H1 (cell line): ENCODE measurements around the gene DPP8. TPM values are rescaled to one million over a fixed set of nuclear protein-coding genes. Genes with fewer than 3 reads are reported as not detected.

Experiments
- CTCF ChIA-PET: fragments of 300-600 bp; sonication (Branson Sonifier 250); formaldehyde crosslinking; loops from one replicate; lab custom pipeline; 2021; ENCODE audit not compliant: partially characterized antibody; lab: Charles Lee
- POLR2A ChIA-PET: fragments of 300-600 bp; sonication (Branson Sonifier 250); formaldehyde crosslinking; loops from one replicate; lab custom pipeline; 2021; ENCODE audit warnings: inconsistent platforms; ENCODE audit not compliant: partially characterized antibody; lab: Charles Lee
- DNase-seq, 2 experiments: peaks; one replicate each; pipeline versions ENCODE4 v3.0.0 to v3.0.0-alpha.2; 2010 to 2022; ENCODE audit warnings: low spot score in 2 of 2, low read depth in 1 of 2, mixed read lengths in 1 of 2
- FAIRE-seq: peaks from 2 replicates; lab custom pipeline; 2011; peaks lifted over from hg19 to GRCh38; lab: Jason Lieb, UNC
- H2AFZ ChIP-seq: 2 replicates; pipeline ENCODE4 v1.8.1; 2012; ENCODE audit warnings: low read length, inconsistent platforms
- H2AK5ac ChIP-seq: 2 replicates; pipeline ENCODE4 v1.6.1; 2013; ENCODE audit warnings: low read depth, low read length
- H2BK120ac ChIP-seq: replicated peaks from 2 replicates; pipeline ENCODE3; 2013; ENCODE audit warnings: low read depth, low read length, inconsistent platforms
- H2BK12ac ChIP-seq: 2 replicates; pipeline ENCODE4 v1.6.1; 2013; ENCODE audit warnings: low read depth, low read length
- H2BK15ac ChIP-seq: 2 replicates; pipeline ENCODE4 v1.6.1; 2013; ENCODE audit warnings: low read length
- H2BK20ac ChIP-seq: 2 replicates; pipeline ENCODE4 v1.6.1; 2013; ENCODE audit warnings: low read length
- H2BK5ac ChIP-seq: 2 replicates; pipeline ENCODE4 v1.6.1; 2013; ENCODE audit warnings: low read depth, low read length
- H3K14ac ChIP-seq: 2 replicates; pipeline ENCODE4 v1.6.1; 2013; ENCODE audit warnings: inconsistent platforms; ENCODE audit not compliant: insufficient read length
- H3K18ac ChIP-seq: 2 replicates; pipeline ENCODE4 v1.6.1; 2013; ENCODE audit warnings: low read length; ENCODE audit errors: extremely low read depth
- H3K23ac ChIP-seq: 2 replicates; pipeline ENCODE4 v1.6.1; 2013; ENCODE audit warnings: inconsistent platforms; ENCODE audit not compliant: insufficient read length
- H3K23me2 ChIP-seq: 2 replicates; pipeline ENCODE4 v1.6.1; 2013; ENCODE audit warnings: low read depth, low read length
- H3K27ac ChIP-seq: 2 replicates; pipeline ENCODE4 v1.6.1; 2011; ENCODE audit warnings: low read depth, low read length, inconsistent platforms
- H3K27me3 ChIP-seq, 4 experiments: replicated peaks in 1 of 4; 1 replicate in 1 of 4; 2 replicates in 3 of 4; pipeline versions ENCODE4 v1.6.1 to v1.8.1; 2011 to 2013; ENCODE audit warnings: low read length in 3 of 4, mild to moderate bottlenecking in 3 of 4, inconsistent platforms in 2 of 4, mixed read lengths in 2 of 4, moderate library complexity in 1 of 4; ENCODE audit not compliant: control insufficient read depth in 3 of 4, insufficient read depth in 3 of 4; ENCODE audit errors: extremely low read depth in 1 of 4
- H3K36me3 ChIP-seq, 4 experiments: 2 replicates each; pipeline versions ENCODE4 v1.6.1 to v1.8.1; 2011 to 2013; ENCODE audit warnings: mild to moderate bottlenecking in 4 of 4, low read length in 3 of 4, moderate library complexity in 2 of 4, control low read depth in 1 of 4, inconsistent platforms in 1 of 4; ENCODE audit not compliant: insufficient read depth in 4 of 4, control insufficient read depth in 2 of 4
- H3K4ac ChIP-seq: replicated peaks from 2 replicates; pipeline ENCODE3; 2013; ENCODE audit warnings: low read length, low read depth, mixed read lengths, inconsistent platforms; ENCODE audit not compliant: insufficient read length
- H3K4me1 ChIP-seq, 4 experiments: replicated peaks in 1 of 4; 1 replicate in 1 of 4; 2 replicates in 3 of 4; pipeline versions ENCODE4 v1.6.1 to v1.8.1; 2011 to 2013; ENCODE audit warnings: low read length in 3 of 4, inconsistent platforms in 2 of 4, mixed read lengths in 1 of 4; ENCODE audit not compliant: insufficient read depth in 4 of 4, control insufficient read depth in 3 of 4
- H3K4me2 ChIP-seq, 2 experiments: 2 replicates each; pipeline versions ENCODE4 v1.6.1 to v1.8.1; 2011 to 2013; ENCODE audit warnings: low read depth in 2 of 2, low read length in 2 of 2, control low read depth in 1 of 2, inconsistent platforms in 1 of 2, mild to moderate bottlenecking in 1 of 2; ENCODE audit not compliant: insufficient read depth in 1 of 2
- H3K4me3 ChIP-seq, 4 experiments: fragments of 200-600, 300-600 bp in 1 of 4; sonication (generic), shearing (Covaris generic), sonication (Bioruptor Twin) in 1 of 4; 2 replicates each; pipeline versions ENCODE4 v1.5.1 to v1.8.1; 2011 to 2016; ENCODE audit warnings: low read length in 4 of 4, low read depth in 3 of 4, control low read depth in 2 of 4, inconsistent platforms in 2 of 4, mild to moderate bottlenecking in 2 of 4, mixed read lengths in 1 of 4, moderate library complexity in 1 of 4; ENCODE audit not compliant: insufficient read depth in 2 of 4; ENCODE audit errors: extremely low read depth in 1 of 4
- H3K56ac ChIP-seq: replicated peaks from 2 replicates; pipeline ENCODE3; 2013; ENCODE audit warnings: low read depth, mild to moderate bottlenecking, mixed read lengths, low read length, inconsistent platforms; ENCODE audit not compliant: insufficient read length
- H3K79me1 ChIP-seq: 2 replicates; pipeline ENCODE4 v1.6.1; 2013; ENCODE audit warnings: low read depth, low read length, control low read depth
- H3K79me2 ChIP-seq, 2 experiments: 2 replicates each; pipeline versions ENCODE4 v1.6.1 to v1.8.1; 2012 to 2013; ENCODE audit warnings: low read length in 2 of 2, mild to moderate bottlenecking in 2 of 2, inconsistent platforms in 1 of 2; ENCODE audit not compliant: insufficient read depth in 2 of 2, control insufficient read depth in 1 of 2
- H3K9ac ChIP-seq, 4 experiments: replicated peaks in 1 of 4; 1 replicate in 1 of 4; 2 replicates in 3 of 4; pipeline versions ENCODE4 v1.6.1 to v1.8.1; 2011 to 2013; ENCODE audit warnings: low read depth in 3 of 4, low read length in 3 of 4, control low read depth in 2 of 4, mild to moderate bottlenecking in 2 of 4, moderate library complexity in 2 of 4, inconsistent platforms in 1 of 4; ENCODE audit errors: extremely low read depth in 1 of 4
- H3K9me3 ChIP-seq, 2 experiments: 2 replicates each; pipeline versions ENCODE4 v1.6.1 to v1.8.1; 2012 to 2013; ENCODE audit warnings: mild to moderate bottlenecking in 2 of 2, moderate library complexity in 2 of 2, control low read depth in 1 of 2, inconsistent platforms in 1 of 2, low read depth in 1 of 2, low read length in 1 of 2, mixed read lengths in 1 of 2; ENCODE audit not compliant: insufficient read depth in 2 of 2
- H4K20me1 ChIP-seq, 2 experiments: replicated peaks in 1 of 2; 2 replicates each; pipeline versions ENCODE3 to v1.8.1; 2011 to 2013; ENCODE audit warnings: inconsistent platforms in 2 of 2, low read length in 2 of 2, mild to moderate bottlenecking in 1 of 2; ENCODE audit not compliant: insufficient read depth in 2 of 2, control insufficient read depth in 1 of 2
- H4K5ac ChIP-seq: 2 replicates; pipeline ENCODE4 v1.6.1; 2013; ENCODE audit warnings: low read length, low read depth, mixed read lengths, inconsistent platforms; ENCODE audit not compliant: insufficient read length
- H4K8ac ChIP-seq: 2 replicates; pipeline ENCODE4 v1.8.0; 2013; ENCODE audit warnings: mild to moderate bottlenecking, moderate library complexity, low read length, inconsistent platforms; ENCODE audit not compliant: insufficient read depth; ENCODE audit errors: extremely low read depth
- H4K91ac ChIP-seq: replicated peaks from 2 replicates; pipeline ENCODE3; 2013; ENCODE audit warnings: low read length, mixed read lengths, inconsistent platforms; ENCODE audit not compliant: insufficient read length
- BACH1 ChIP-seq: IDR thresholded peaks from 2 replicates; pipeline ENCODE4 v1.6.1; 2012; ENCODE audit warnings: low read length, improper control_type of control experiment
- EZH2 ChIP-seq: fragments of 200-600 bp; sonication (generic); IDR thresholded peaks from 2 replicates; pipeline ENCODE4 v1.7.1; 2012; ENCODE audit warnings: low read depth, mild to moderate bottlenecking, moderate library complexity, low read length, inconsistent platforms; ENCODE audit not compliant: severe bottlenecking
- HDAC2 ChIP-seq, 2 experiments: fragments of 300-600 bp in 1 of 2; sonication (generic) in 1 of 2; IDR thresholded peaks; 2 replicates each; pipeline ENCODE4 v1.6.1; 2011 to 2012; ENCODE audit warnings: low read depth in 2 of 2, low read length in 2 of 2, mild to moderate bottlenecking in 2 of 2, moderate library complexity in 2 of 2, borderline replicate concordance in 1 of 2, inconsistent platforms in 1 of 2
- HDAC6 ChIP-seq: IDR thresholded peaks from one replicate; pipeline ENCODE4 v1.7.1; 2012; ENCODE audit warnings: low read depth, mild to moderate bottlenecking, inconsistent platforms, low read length, moderate library complexity
- JUND ChIP-seq: IDR thresholded peaks from 2 replicates; pipeline ENCODE4 v1.6.1; 2011; ENCODE audit warnings: mild to moderate bottlenecking, improper control_type of control experiment, low read length
- KDM1A ChIP-seq: fragments of 200-600, 300-600 bp; sonication (generic); IDR thresholded peaks from 2 replicates; pipeline ENCODE4 v1.7.1; 2016; ENCODE audit warnings: mild to moderate bottlenecking, low read length, borderline replicate concordance
- NRF1 ChIP-seq: IDR thresholded peaks from 2 replicates; pipeline ENCODE4 v1.6.1; 2011; ENCODE audit warnings: mild to moderate bottlenecking, low read depth, low read length, improper control_type of control experiment
- POLR2AphosphoS5 ChIP-seq: IDR thresholded peaks from 2 replicates; pipeline ENCODE4 v1.6.1; 2011; ENCODE audit warnings: low read depth, low read length
- SAP30 ChIP-seq: fragments of 300-600 bp; sonication (generic); IDR thresholded peaks from 2 replicates; pipeline ENCODE4 v1.7.1; 2012; ENCODE audit warnings: low read length, moderate library complexity, mild to moderate bottlenecking, inconsistent platforms; ENCODE audit not compliant: insufficient read depth, insufficient replicate concordance
- WGBS, 2 experiments: shearing (Covaris generic) in 1 of 2; methylation state at CpG; one replicate each; pipeline versions ENCODE4 v1.1.6 to v1.1.7; 2013 to 2015; ENCODE audit warnings: low lambda C conversion rate in 2 of 2, mixed read lengths in 2 of 2, inconsistent platforms in 1 of 2, low coverage in 1 of 2, missing lambda C conversion rate in 1 of 2; ENCODE audit not compliant: insufficient replicate concordance in 2 of 2, insufficient coverage in 1 of 2, insufficient read length in 1 of 2; ENCODE audit errors: extremely low coverage in 1 of 2, missing lambda C conversion rate in 1 of 2; 5-methylcytosine and 5-hydroxymethylcytosine counted together
- polyA plus RNA-seq, 7 experiments: library from polyadenylated mRNA; depleted of rRNA in 3 of 7; stranded (reverse) in 5 of 7; unstranded in 2 of 7; fragments of >200 nt in 5 of 7; fragments of 200-250 nt in 2 of 7; gene quantifications; 1 replicate in 5 of 7; 2 replicates in 1 of 7; 4 replicates in 1 of 7; pipeline versions ENCODE4 v1.2.1 to v1.2.3, GENCODE V29; 2011 to 2013; ENCODE audit warnings: missing spikeins in 2 of 7, mixed read lengths in 2 of 7
- total RNA-seq: library from RNA; stranded (reverse); fragmentation: NEBNext Ultra II Directional; extraction: Animal tissue kit (Norgen Biotek cat#: 25700); gene quantifications from 2 replicates; pipeline ENCODE4 v1.2.1, GENCODE V29; 2021
- TF ChIP-seq, protein P1 (sequence below): IDR thresholded peaks from 2 replicates; pipeline ENCODE4 v1.6.1; 2012; ENCODE audit warnings: inconsistent platforms

Gene DPP8
- total and polyA plus RNA-seq, 2 of the 8 experiments (the other 6 are each of a cell fraction or from before 2014, with no cell fraction given) = 9.9 to 26.0 TPM

- Histone ChIP-seq H3K9ac (peak overlapping the region in 1 of 4 experiments; percentile 28; a peak in 2 of 7 replicates), H3K14ac (no peak overlapping the region), H3K79me2 (no peaks in the 10 kb centered on the region), H3K4me2 (peak overlapping the region; percentile 72 to 80), H4K91ac (no peak overlapping the region), H3K27ac (no peak overlapping the region), H2BK120ac (no peak overlapping the region), H2BK20ac (peak overlapping the region; percentile 7; the same call in 1 of the 2 replicates), H2BK12ac (0 out of 2 replicates have a peak overlapping the region, but pooled peaks have one; percentile 18), H3K56ac (no peak overlapping the region), H4K20me1 (peaks cover 0 to 5% of the 10 kb centered on the region in 2 experiments), H3K27me3 (peaks cover 14 to 39% (median 35%) of the 10 kb centered on the region in 4 experiments), H3K79me1 (no peaks in the 10 kb centered on the region), H4K8ac (no peak overlapping the region; the same call in 1 of the 2 replicates), H3K36me3 (no peaks in the 10 kb centered on the region; a peak in 2 of 8 replicates), H2AFZ (no peak overlapping the region), H3K23me2 (peaks cover 14% of the 10 kb centered on the region; the same call in 1 of the 2 replicates), H4K5ac (no peak overlapping the region), H2AK5ac (no peak overlapping the region), H3K23ac (no peak overlapping the region), H2BK15ac (no peak overlapping the region; the same call in 1 of the 2 replicates), H3K18ac (no peak overlapping the region), H3K4me1 (peaks cover 3 to 24% (median 11%) of the 10 kb centered on the region in 4 experiments), H2BK5ac (no peak overlapping the region), H3K4me3 (peak overlapping the region; percentile 24 to 62 (median 45)), H3K4ac (no peak overlapping the region), H3K9me3 (no peaks in the 10 kb centered on the region)
- 10% methylated on average over 33 of the region's 34 CpGs; no CpG with 5 or more reads in 1 of the 2 experiments for WGBS, 2 experiments
- DNase-seq (peak in 1 of 2 experiments; percentile 66), FAIRE-seq (no peak)
- ChIA-PET POLR2A (interaction anchor here (0.6 to 15.2 kb wide), 8 partner anchors 9 to 92 kb away, joined by 3 to 229 read pairs (median 4); partner anchors contain the start of genes IGDCC4 and RNU5B-1), CTCF (interaction anchor here (0.6 to 18.3 kb wide), 7 partner anchors 20 to 96 kb away, joined by 3 to 547 read pairs (median 7); partner anchors contain the start of gene IGDCC4)
- TF ChIP-seq POLR2AphosphoS5 = no peak
- TF ChIP-seq, protein P1, sequence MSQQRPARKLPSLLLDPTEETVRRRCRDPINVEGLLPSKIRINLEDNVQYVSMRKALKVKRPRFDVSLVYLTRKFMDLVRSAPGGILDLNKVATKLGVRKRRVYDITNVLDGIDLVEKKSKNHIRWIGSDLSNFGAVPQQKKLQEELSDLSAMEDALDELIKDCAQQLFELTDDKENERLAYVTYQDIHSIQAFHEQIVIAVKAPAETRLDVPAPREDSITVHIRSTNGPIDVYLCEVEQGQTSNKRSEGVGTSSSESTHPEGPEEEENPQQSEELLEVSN = no peak
- peak; percentile 77 for TF ChIP-seq EZH2
- TF ChIP-seq NRF1 = no peak
- TF ChIP-seq BACH1 = no peak
- TF ChIP-seq KDM1A = no peak
- TF ChIP-seq HDAC2 (IDR thresholded peaks at IDR 0.05; ENCODE audit: borderline replicate concordance in 1 of 2, low read depth in 2 of 2, low read length in 2 of 2) = no peak
- no peak for TF ChIP-seq SAP30
- TF ChIP-seq JUND = no peak
- TF ChIP-seq HDAC6 = no peak
Measured at GRCh38 chr15:65396283-65396964, 121.1 kb downstream of the DPP8 start.
